GM12873 (cell line): ENCODE measurements around the gene COL9A3.

Source experiments
- CTCF ChIP-seq: IDR thresholded peaks from 2 replicates; pipeline ENCODE4 v1.5.1; 2012; ENCODE audit warnings: low read depth, mild to moderate bottlenecking, moderate library complexity, low read length, control low read depth; ENCODE audit not compliant: insufficient read depth; ENCODE audit errors: missing control alignments

The COL9A3 gene

GRCh38 chr20:62820208-62820961, 3.5 kb downstream of the COL9A3 start:
- TF ChIP-seq CTCF: no peak

GRCh38 chr20:62820962-62821725, 4.3 kb downstream of the COL9A3 start:
- no peak for TF ChIP-seq CTCF

GRCh38 chr20:62821726-62822210, 4.9 kb downstream of the COL9A3 start:
- no peak for TF ChIP-seq CTCF

GRCh38 chr20:62822239-62822787, 5.5 kb downstream of the COL9A3 start:
- no peak for TF ChIP-seq CTCF

GRCh38 chr20:62822788-62823651, 6.2 kb downstream of the COL9A3 start:
- TF ChIP-seq CTCF: peak; percentile 74

- no peak for TF ChIP-seq CTCF
Observed at GRCh38 chr20:62823688-62824475, 7.0 kb downstream of the COL9A3 start.
